Smooth muscle cell (in vitro differentiated cells): Measurements from ENCODE around the gene DUSP22. TPM values are rescaled to one million over a fixed set of nuclear protein-coding genes. Genes with fewer than 3 reads are reported as not detected.
"Not testable (repeated sequence)": the region's sequence is repeated elsewhere in the genome, so short reads cannot be mapped to it uniquely, and the experiment has no call there.

Experiments used
- DNase-seq: peaks from one replicate; lab custom pipeline; 2025; ENCODE audit not compliant: unreplicated experiment; lab: John Stamatoyannopoulos, UW
- H2AFZ ChIP-seq: fragments of 200-600 bp; sonication (generic); 2 replicates; pipeline ENCODE4 v1.6.0; 2016; ENCODE audit warnings: antibody characterized with exemption, low read depth, mild to moderate bottlenecking
- H3F3A ChIP-seq: fragments of 200-600 bp; sonication (generic); 2 replicates; pipeline ENCODE4 v1.6.0; 2017; ENCODE audit warnings: antibody characterized with exemption, low read depth
- H3K27ac ChIP-seq: fragments of 200-600 bp; sonication (generic); 2 replicates; pipeline ENCODE4 v1.5.1; 2016; ENCODE audit warnings: low read depth, mild to moderate bottlenecking
- H3K27me3 ChIP-seq: fragments of 200-600 bp; sonication (generic); 2 replicates; pipeline ENCODE4 v1.6.1; 2016; ENCODE audit warnings: low read depth, mild to moderate bottlenecking
- H3K36me3 ChIP-seq: fragments of 200-600 bp; sonication (generic); 2 replicates; pipeline ENCODE4 v1.5.1; 2016; ENCODE audit warnings: low read depth
- H3K4me1 ChIP-seq: fragments of 200-600 bp; sonication (generic); 2 replicates; pipeline ENCODE4 v1.5.1; 2016; ENCODE audit warnings: low read depth
- H3K4me2 ChIP-seq: fragments of 200-600 bp; sonication (generic); 2 replicates; pipeline ENCODE4 v1.6.0; 2016; ENCODE audit warnings: mild to moderate bottlenecking
- H3K4me3 ChIP-seq: fragments of 200-600 bp; sonication (generic); 2 replicates; pipeline ENCODE4 v1.5.1; 2016; ENCODE audit warnings: mild to moderate bottlenecking
- H3K79me2 ChIP-seq: fragments of 200-600 bp; sonication (generic); 2 replicates; pipeline ENCODE4 v1.6.0; 2016; ENCODE audit warnings: low read depth, mild to moderate bottlenecking
- H3K9ac ChIP-seq: fragments of 200-600 bp; sonication (generic); 2 replicates; pipeline ENCODE4 v1.6.0; 2016; ENCODE audit warnings: low read depth
- H3K9me3 ChIP-seq: fragments of 200-600 bp; sonication (generic); replicated peaks from 2 replicates; pipeline ENCODE4 v1.5.1; 2016; ENCODE audit warnings: low read depth
- H4K20me1 ChIP-seq: fragments of 200-600 bp; sonication (generic); 2 replicates; pipeline ENCODE4 v1.6.0; 2016; ENCODE audit warnings: low read depth
- WGBS: methylation state at CpG from one replicate; pipeline ENCODE4 v1.1.7; 2016; ENCODE audit warnings: low lambda C conversion rate; 5-methylcytosine and 5-hydroxymethylcytosine counted together
- polyA plus RNA-seq: library from polyadenylated mRNA; unstranded; fragments of >200 nt; fragmentation: Nextera tagmentation; extraction: Ambion mirVana; gene quantifications from 2 replicates; pipeline ENCODE4 v1.2.1, GENCODE V29; 2016
- total RNA-seq: library from RNA; depleted of rRNA; stranded (reverse); fragments of >200 nt; gene quantifications from 2 replicates; pipeline ENCODE4 v1.2.3, GENCODE V29; 2014
- TF ChIP-seq, protein P1 (sequence below): fragments of 200-600 bp; sonication (generic); IDR thresholded peaks from 2 replicates; pipeline ENCODE4 v1.5.1; 2017; ENCODE audit warnings: borderline replicate concordance, mild to moderate bottlenecking, antibody characterized with exemption; ENCODE audit not compliant: insufficient read depth, poor library complexity, severe bottlenecking

Gene DUSP22
- total and polyA plus RNA-seq, 2 experiments from 2014 or later = 16.3 to 19.1 TPM

DNA sequence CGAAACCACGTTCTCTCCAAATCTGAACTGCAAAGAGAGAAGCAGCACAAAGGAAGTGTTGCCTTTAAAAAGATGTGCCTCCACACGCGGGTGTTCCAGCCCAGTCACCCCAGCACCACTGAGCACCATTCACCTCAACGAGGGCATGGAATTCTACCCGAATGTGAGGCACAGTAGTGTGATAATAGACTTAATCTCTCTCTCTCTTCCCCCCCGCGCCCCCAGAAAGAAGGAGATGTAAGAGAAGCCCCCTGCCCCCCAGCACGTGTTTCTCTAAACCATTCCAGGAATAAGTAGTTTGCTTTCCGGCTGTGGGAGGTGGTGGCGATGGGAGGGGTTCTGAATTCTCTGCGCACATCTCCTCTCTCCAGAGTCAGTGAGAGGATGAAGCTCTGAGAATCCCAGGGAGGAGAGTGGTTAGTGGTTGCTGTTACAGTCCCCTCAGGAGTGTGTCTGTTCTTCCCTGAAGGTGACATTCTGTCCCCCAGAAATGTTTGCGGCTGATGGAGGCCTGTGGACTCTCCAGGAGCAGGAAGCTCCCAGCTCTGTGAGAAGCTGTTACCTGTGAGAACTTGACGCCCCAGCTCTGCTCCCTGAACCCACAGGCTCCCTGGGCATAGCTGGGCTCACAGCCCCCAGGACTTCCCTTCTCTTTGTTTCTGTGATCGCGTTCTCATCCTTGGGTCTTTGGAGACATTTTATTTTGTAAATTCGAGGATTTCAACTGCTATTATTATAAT, 75.8 kb downstream of the DUSP22 start:
- no peak overlapping the region for H3K4me2 ChIP-seq
- H3K79me2 ChIP-seq = no peaks in the 10 kb centered on the region
- no peaks in the 10 kb centered on the region for H3K36me3 ChIP-seq
- no peak for DNase-seq
- peaks cover 9% of the 10 kb centered on the region for H3K9me3 ChIP-seq
- H2AFZ ChIP-seq = no peak overlapping the region
- WGBS = 80% methylated on average over 17 of the region's 17 CpGs
- H3K4me1 ChIP-seq = no peaks in the 10 kb centered on the region
- no peaks in the 10 kb centered on the region for H3F3A ChIP-seq
- H3K27me3 ChIP-seq = no peaks in the 10 kb centered on the region
- H3K4me3 ChIP-seq = no peak overlapping the region
- no peak overlapping the region for H3K27ac ChIP-seq
- TF ChIP-seq, protein P1, sequence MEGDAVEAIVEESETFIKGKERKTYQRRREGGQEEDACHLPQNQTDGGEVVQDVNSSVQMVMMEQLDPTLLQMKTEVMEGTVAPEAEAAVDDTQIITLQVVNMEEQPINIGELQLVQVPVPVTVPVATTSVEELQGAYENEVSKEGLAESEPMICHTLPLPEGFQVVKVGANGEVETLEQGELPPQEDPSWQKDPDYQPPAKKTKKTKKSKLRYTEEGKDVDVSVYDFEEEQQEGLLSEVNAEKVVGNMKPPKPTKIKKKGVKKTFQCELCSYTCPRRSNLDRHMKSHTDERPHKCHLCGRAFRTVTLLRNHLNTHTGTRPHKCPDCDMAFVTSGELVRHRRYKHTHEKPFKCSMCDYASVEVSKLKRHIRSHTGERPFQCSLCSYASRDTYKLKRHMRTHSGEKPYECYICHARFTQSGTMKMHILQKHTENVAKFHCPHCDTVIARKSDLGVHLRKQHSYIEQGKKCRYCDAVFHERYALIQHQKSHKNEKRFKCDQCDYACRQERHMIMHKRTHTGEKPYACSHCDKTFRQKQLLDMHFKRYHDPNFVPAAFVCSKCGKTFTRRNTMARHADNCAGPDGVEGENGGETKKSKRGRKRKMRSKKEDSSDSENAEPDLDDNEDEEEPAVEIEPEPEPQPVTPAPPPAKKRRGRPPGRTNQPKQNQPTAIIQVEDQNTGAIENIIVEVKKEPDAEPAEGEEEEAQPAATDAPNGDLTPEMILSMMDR = no peak
- no peaks in the 10 kb centered on the region for H4K20me1 ChIP-seq
- no peak overlapping the region for H3K9ac ChIP-seq

DNA sequence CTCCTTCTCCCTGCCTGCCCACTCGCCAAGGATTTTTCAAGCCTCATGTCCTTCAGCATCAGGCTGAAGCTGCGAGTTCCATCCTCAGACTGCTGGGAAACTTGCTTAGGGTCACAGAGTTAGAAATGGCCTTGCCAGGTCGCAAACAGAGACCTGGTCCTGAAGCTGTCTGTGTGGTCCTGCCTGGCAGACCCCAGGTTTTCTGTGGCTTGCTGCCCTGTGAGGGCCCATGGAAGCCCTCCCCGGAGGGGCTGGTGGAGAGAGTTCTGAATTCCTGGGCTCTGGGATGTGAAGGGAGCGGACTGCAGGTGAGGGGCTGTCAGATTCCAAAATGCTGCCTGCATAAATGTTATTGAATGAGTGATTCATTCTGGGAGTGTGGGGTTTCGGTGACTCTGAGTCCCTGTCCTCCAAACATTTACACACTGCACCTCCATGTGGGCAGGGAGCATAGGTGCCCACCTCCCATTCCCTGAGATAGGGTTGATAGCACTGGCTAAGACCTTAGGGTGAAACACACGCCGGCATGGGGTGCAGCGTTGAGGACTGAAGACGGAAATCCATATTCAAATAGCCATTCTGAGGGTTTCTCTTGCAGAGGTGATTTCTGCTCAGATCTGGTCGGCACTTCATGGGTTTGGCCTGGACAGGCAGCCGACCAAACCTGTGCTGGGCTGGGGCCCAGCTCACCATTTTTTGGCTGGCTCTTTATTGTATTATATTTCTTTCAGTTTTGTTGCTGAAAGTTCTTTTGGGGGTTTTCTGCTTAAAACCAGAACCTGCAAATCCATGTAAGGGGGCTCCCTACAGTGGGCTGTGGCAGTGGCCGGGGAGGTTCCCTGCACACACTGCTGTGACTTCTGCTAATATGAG, 77.5 kb downstream of the DUSP22 start:
- Histone ChIP-seq H3K27ac (no peak overlapping the region), H3K4me3 (no peak overlapping the region), H3K4me1 (no peaks in the 10 kb centered on the region), H3K27me3 (peaks cover 4% of the 10 kb centered on the region), H3K79me2 (no peaks in the 10 kb centered on the region), H4K20me1 (no peaks in the 10 kb centered on the region), H3K9me3 (no peaks in the 10 kb centered on the region), H2AFZ (no peak overlapping the region), H3K4me2 (no peak overlapping the region), H3K36me3 (no peaks in the 10 kb centered on the region), H3K9ac (no peak overlapping the region), H3F3A (no peaks in the 10 kb centered on the region)
- no peak for DNase-seq
- TF ChIP-seq, protein P1 = no peak
- 81% methylated on average over 13 of the region's 13 CpGs for WGBS

GRCh38 chr6:370555-370954, 78.3 kb downstream of the DUSP22 start:
- Histone ChIP-seq H3K9me3 (no peaks in the 10 kb centered on the region), H4K20me1 (no peaks in the 10 kb centered on the region), H3K4me3 (no peak overlapping the region), H3K9ac (no peak overlapping the region), H3K4me1 (no peaks in the 10 kb centered on the region), H2AFZ (no peak overlapping the region), H3K27ac (no peak overlapping the region), H3K4me2 (no peak overlapping the region), H3K36me3 (no peaks in the 10 kb centered on the region), H3K79me2 (no peaks in the 10 kb centered on the region), H3K27me3 (peaks cover 4% of the 10 kb centered on the region), H3F3A (no peaks in the 10 kb centered on the region)
- TF ChIP-seq, protein P1 = no peak
- 78% methylated on average over 6 of the region's 6 CpGs for WGBS
- DNase-seq = no peak

- H3K27me3 ChIP-seq, H3K4me1 ChIP-seq, H3K9me3 ChIP-seq, H3F3A ChIP-seq, H3K4me3 ChIP-seq, DNase-seq, H3K4me2 ChIP-seq, H3K9ac ChIP-seq, H3K36me3 ChIP-seq, H3K79me2 ChIP-seq, H2AFZ ChIP-seq, H3K27ac ChIP-seq, H4K20me1 ChIP-seq: not testable (repeated sequence)
- WGBS = 95% methylated on average over 2 of the region's 2 CpGs
Observed at GRCh38 chr6:371851-372250, 79.6 kb downstream of the DUSP22 start.
